Measurements from ENCODE around the gene GTF2IRD1. TPM values are rescaled to one million over a fixed set of nuclear protein-coding genes. Genes with fewer than 3 reads are reported as not detected.
"Not testable (repeated sequence)": the region's sequence is repeated elsewhere in the genome, so short reads cannot be mapped to it uniquely, and the experiment has no call there.

Gene GTF2IRD1
- polyA plus RNA-seq, 3 donors from 2014 or later: not detected

DNA sequence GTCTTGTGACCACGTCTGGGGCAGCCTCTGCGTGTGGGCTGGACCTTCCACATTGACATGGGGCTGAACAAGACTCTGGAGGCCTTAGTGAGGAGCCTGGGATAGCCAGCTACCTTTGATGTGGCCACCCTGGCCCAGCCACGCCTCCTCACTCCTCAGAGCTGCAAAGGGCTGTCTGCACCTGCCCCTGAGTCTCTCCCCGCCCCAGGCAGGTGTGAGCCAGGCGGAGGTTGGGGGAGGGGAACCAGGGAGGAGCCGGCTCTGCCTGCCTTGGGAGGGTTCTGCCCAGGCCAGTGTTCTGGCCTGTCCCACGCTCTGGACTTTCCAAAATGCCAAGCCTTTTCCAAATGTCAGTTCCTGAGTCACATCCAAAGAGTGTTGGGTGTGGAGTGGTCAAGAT lies 72.2 kb downstream of the GTF2IRD1 start:
- DNase-seq: no peak
- Mint-ChIP-seq H3K4me1 (no peaks in the 10 kb centered on the region), H3K36me3 (no peaks in the 10 kb centered on the region), H3K27ac (no peak overlapping the region), H3K27me3 (ENCODE audit: low read depth in 3 of 3) (no peaks in the 10 kb centered on the region), H3K9me3 (peaks cover 0 to 3% (median 0%) of the 10 kb centered on the region in 6 donors), H3K4me3 (no peak overlapping the region)

DNA sequence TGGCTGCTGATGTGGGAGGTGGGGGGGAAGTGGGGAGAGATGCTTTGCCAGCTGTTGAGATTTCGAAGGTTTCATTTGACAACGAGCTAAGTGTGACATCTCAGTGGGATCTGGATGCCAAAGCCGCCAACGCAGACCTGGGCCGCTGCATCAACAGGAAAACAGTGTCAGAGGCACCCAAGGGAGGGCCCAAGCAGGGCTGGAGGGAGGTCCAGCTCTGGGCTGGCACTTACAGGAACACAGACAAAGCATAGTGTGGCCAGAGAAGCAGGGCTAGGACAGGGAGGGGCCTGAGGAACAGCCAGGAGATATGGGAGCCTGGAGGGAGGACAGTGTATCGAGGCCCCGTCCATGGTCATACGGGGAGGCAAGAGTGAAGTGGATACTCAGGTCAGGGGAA lies 73.1 kb downstream of the GTF2IRD1 start:
- Mint-ChIP-seq H3K36me3 (no peaks in the 10 kb centered on the region), H3K27me3 (ENCODE audit: low read depth in 3 of 3) (peaks cover 0 to 1% (median 0%) of the 10 kb centered on the region in 3 donors), H3K9me3 (no peaks in the 10 kb centered on the region), H3K4me3 (no peak overlapping the region), H3K27ac (no peak overlapping the region), H3K4me1 (no peaks in the 10 kb centered on the region)
- no peak for DNase-seq

DNA sequence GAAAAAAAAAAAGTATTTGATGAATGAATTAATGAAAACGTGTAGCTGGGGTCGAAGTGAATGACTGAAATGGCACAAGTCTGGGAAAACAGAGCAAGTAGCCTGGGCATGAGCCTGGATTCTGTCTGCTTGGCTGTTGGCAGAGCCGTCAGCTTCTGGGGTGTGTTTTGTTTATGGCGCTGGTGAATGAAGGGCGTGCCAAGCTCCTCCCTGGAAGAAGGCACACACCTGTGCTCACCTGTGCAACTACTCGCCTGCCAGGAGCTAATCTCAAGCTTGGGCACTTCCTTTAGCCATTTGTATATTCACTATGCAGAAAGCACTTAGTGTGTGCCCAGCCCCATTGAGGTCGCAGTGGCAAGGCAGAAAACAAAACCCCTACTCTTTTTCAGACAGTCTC lies 74.1 kb downstream of the GTF2IRD1 start:
- Mint-ChIP-seq H3K27me3 (ENCODE audit: low read depth in 3 of 3) (peaks cover 0 to 4% (median 0%) of the 10 kb centered on the region in 3 donors), H3K4me1 (no peaks in the 10 kb centered on the region), H3K36me3 (no peaks in the 10 kb centered on the region), H3K9me3 (no peaks in the 10 kb centered on the region), H3K27ac (no peak overlapping the region), H3K4me3 (no peak overlapping the region)
- no peak for DNase-seq

DNA sequence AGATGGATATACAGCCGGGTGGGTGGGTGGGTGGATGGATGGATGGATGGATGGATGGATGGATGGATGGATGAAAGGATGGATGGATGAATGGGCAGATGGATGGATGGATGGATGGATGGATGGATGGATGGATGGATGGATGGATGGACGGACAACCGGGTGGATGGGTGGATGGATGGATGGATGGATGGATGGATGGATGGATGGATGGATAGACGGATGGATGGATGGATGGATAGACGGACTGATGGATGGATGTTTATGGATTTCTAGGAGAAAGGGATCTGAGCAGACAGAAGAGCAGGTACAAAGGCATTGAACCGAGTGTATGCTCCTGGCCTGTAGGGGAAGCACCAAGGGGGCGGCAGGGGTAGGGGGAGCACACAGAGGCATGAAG lies 75.1 kb downstream of the GTF2IRD1 start:
- not testable (repeated sequence) for H3K4me3 Mint-ChIP-seq; H3K27ac Mint-ChIP-seq; H3K9me3 Mint-ChIP-seq; H3K27me3 Mint-ChIP-seq (ENCODE audit: low read depth in 3 of 3); H3K36me3 Mint-ChIP-seq; DNase-seq; H3K4me1 Mint-ChIP-seq

DNA sequence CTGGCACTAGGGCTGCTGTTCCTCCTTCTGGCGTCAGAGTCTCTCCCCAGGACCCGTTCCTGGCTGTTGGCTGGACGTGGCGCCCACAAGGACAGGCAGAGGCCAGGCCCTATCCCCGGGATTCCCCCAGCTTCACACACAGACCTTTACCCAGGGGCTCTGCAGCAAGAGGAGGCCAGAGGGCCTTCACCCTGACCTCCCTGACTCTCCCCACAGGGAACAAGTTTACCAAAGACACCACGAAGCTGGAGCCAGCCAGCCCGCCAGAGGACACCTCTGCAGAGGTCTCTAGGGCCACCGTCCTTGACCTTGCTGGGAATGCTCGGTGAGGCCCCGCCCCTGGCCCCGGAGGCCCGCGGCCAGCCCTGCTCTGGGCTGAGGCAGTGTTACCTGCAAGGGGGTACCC lies 82.2 kb downstream of the GTF2IRD1 start:
- no peak overlapping the region for H3K4me3 Mint-ChIP-seq
- no peak for DNase-seq
- H3K4me1 Mint-ChIP-seq: no peaks in the 10 kb centered on the region
- peaks cover 0 to 9% (median 4%) of the 10 kb centered on the region in 3 donors for H3K27me3 Mint-ChIP-seq (ENCODE audit: low read depth in 3 of 3)
- no peaks in the 10 kb centered on the region for H3K36me3 Mint-ChIP-seq
- H3K9me3 Mint-ChIP-seq: no peaks in the 10 kb centered on the region
- H3K27ac Mint-ChIP-seq: no peak overlapping the region

DNA sequence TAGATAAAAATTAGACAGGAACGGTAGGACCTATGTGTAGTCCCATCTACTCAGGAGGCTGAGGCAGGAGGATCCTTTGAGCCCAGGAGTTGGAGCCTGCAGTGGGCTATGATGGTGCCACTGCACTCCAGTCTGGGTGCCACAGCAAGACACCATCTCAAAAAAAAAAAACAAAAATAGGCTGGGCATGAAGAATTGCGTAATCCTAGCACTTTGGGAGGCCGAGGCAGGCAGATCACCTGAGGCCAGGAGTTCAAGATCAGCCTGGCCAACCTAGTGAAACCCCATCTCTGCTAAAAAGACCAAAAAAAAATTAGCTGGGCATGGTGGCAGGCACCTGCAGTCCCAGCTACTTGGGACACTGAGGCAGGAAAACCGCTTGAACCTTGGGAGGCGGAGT lies 88.2 kb downstream of the GTF2IRD1 start:
- not testable (repeated sequence) for H3K27me3 Mint-ChIP-seq (ENCODE audit: low read depth in 3 of 3)

DNA sequence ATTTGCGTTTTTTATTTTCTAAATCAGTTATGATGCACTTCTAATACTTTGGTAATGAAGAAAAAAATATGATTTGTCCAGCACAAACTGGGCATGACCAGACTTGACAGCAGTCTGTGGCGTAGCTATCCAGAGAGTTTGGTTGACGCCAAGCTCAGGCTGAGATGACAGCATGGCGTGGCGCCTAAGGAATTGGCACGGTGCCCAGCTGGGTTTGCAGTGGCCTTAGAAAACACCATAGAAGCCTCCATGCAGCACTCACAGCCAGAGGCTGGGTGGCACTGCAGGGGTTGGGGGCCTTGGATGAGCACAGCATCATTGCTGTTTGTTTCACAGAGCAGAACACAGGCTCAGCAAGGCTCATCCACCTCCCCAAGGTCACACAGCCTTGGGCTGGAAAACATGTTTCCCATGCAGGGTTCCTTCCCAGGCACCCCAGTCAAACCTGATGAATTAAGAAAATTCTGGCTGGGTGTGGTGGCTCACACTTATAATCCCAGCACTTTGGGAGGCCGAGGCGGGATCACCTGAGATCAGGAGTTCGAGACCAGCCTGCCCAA lies 88.9 kb downstream of the GTF2IRD1 start:
- DNase-seq: no peak
- no peaks in the 10 kb centered on the region for H3K36me3 Mint-ChIP-seq
- no peaks in the 10 kb centered on the region for H3K9me3 Mint-ChIP-seq
- peaks cover 0 to 4% (median 0%) of the 10 kb centered on the region in 3 donors for H3K27me3 Mint-ChIP-seq (ENCODE audit: low read depth in 3 of 3)
- H3K4me3 Mint-ChIP-seq: no peak overlapping the region
- H3K27ac Mint-ChIP-seq: no peak overlapping the region
- no peaks in the 10 kb centered on the region for H3K4me1 Mint-ChIP-seq

More for the DNA sequence above, 88.2 kb downstream of the GTF2IRD1 start:
- not testable (repeated sequence) for H3K27ac Mint-ChIP-seq, DNase-seq, H3K4me3 Mint-ChIP-seq, H3K9me3 Mint-ChIP-seq, H3K36me3 Mint-ChIP-seq, H3K4me1 Mint-ChIP-seq

DNA sequence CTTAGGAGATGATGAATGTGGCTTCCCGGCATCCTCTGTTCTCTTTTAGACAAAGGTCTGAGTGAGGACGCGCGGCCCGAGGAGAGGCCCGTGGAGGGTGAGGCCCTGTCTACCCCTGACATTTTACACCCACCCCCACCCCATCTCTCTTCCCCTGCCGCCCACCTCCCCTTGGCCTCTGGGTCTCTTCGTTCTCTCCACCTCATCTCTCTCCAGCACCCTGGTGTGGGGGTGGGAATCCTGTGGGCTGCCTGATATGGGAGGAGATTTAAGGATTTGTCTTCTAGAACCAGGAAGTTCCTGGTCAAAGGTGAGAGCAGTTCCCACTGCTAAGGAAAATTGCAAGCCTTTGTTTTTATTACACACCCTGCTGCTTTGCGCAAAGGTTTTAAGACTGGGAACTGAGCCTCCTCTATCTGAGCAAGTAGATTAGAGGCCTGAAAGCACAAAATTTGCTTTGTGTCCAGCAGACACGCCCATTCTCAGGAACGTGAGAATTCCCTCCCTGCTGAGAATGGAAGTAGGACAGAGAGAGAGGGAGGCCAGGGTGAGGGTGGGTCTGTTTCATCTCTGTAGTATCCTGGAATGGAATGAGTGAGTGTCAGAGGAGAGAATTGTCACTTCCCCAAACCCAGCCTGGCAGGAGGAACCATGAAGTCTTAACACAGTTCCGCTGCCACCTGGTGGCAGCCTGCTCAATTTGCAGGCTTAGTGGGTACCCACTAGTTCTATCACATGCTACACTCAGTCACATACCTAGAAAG lies 91.2 kb downstream of the GTF2IRD1 start:
- Mint-ChIP-seq H3K4me3 (no peak overlapping the region), H3K9me3 (no peaks in the 10 kb centered on the region), H3K27me3 (ENCODE audit: low read depth in 3 of 3) (peaks cover 0 to 1% (median 0%) of the 10 kb centered on the region in 3 donors), H3K27ac (no peak overlapping the region), H3K4me1 (no peaks in the 10 kb centered on the region), H3K36me3 (no peaks in the 10 kb centered on the region)
- DNase-seq: no peak

DNA sequence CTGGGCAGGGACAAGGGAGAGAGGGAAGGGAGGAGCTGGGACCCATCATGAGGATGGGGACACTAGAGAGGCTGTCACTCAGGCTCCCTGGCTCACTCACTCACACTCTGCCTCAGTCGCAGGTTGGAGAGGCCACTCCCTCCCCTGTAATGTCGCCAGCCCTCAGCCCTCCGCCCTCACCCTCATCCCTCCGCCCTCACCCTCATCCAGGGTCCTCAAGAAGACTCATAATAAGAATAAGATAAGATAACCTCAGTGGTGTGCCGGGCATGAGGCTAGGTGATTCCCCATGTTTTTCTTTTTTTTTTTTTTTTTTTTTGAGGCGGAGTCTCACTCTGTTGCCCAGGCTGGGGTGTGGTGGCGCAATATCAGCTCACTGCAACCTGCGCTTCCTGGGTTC lies 92.2 kb downstream of the GTF2IRD1 start:
- no peaks in the 10 kb centered on the region for H3K36me3 Mint-ChIP-seq
- H3K4me3 Mint-ChIP-seq: no peak overlapping the region
- no peak for DNase-seq
- H3K4me1 Mint-ChIP-seq: no peaks in the 10 kb centered on the region
- H3K27me3 Mint-ChIP-seq (ENCODE audit: low read depth in 3 of 3): peaks cover 0 to 1% (median 0%) of the 10 kb centered on the region in 3 donors
- H3K27ac Mint-ChIP-seq: no peak overlapping the region
- H3K9me3 Mint-ChIP-seq: no peaks in the 10 kb centered on the region

DNA sequence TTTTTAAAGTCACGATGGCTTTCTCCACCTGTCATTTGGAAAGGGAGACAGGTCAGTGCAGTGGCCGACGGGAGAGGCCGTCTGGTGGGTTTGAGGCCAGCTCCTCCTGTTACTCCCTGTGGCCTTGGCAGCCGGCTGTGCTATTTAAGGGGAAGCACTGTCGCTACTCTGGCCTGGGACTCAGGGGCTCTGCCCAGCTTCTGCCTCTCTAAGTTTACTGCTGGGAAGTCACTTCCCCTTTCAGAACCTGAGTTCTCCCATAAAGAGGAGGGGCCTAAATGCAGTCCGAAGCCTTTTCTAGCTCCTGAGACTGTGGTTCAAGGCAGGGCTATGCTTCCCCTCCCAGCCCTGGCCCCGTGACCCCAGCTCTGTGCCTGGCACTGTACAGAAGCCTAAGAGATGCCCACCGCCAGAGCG lies 99.9 kb downstream of the GTF2IRD1 start:
- not testable (repeated sequence) for H3K4me3 Mint-ChIP-seq; H3K27me3 Mint-ChIP-seq (ENCODE audit: low read depth in 3 of 3); H3K36me3 Mint-ChIP-seq; DNase-seq; H3K9me3 Mint-ChIP-seq; H3K27ac Mint-ChIP-seq; H3K4me1 Mint-ChIP-seq

DNA sequence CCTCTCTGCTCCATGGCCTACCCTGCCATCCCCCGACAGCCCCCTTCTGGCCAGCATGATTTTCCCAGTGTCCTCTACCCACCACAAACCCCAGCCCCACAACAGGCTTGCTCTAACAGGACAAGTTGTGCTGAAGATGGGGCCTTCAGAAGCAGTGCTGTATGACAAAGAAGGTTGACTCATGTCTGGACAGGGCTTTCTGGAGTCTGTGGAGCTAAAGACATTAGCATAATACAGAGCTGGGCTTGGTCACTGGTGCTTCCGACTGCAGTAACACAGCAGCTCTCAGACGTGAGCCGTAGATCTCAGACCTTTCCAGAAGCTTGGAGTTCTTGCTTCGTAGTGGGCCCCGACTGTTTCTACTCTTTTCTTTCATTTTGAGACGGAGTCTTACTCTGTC lies 100.5 kb downstream of the GTF2IRD1 start:
- no peak for DNase-seq
- Mint-ChIP-seq H3K27me3 (ENCODE audit: low read depth in 3 of 3) (peaks cover 0 to 3% (median 0%) of the 10 kb centered on the region in 3 donors), H3K36me3 (no peaks in the 10 kb centered on the region), H3K9me3 (no peaks in the 10 kb centered on the region), H3K27ac (no peak overlapping the region), H3K4me3 (no peak overlapping the region), H3K4me1 (no peaks in the 10 kb centered on the region)

DNA sequence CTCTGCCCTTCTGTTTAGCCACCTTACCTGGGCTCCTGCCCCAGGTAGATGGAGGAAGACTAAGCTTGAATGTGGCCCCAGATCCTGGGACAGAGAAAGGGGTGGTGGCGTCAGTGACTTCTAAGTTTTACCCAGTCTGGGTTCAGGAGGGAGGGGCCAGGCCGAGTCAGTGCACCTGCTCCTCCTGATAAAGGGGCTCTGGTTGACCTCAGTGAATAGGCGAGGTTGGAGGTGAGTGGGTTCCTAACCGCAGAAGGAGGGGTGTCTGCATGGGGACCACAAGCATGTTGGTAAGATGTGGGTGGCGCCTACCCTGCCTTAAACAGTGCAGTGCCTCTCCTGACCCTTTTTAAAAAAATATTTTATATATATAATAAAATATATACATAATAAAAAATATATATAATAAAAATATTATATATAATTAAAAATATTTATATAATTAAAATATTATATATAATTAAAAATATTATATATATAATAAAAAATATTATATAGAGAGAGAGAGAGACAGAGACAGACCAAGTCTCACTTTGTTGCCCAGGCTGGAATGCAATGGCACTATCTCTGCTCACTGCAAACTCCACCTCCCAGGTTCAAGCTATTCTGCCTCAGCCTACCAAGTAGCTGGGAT lies 106.5 kb downstream of the GTF2IRD1 start:
- Mint-ChIP-seq H3K27me3 (ENCODE audit: low read depth in 3 of 3) (peaks cover 0 to 3% (median 0%) of the 10 kb centered on the region in 3 donors), H3K27ac (no peak overlapping the region), H3K4me1 (no peaks in the 10 kb centered on the region), H3K9me3 (no peaks in the 10 kb centered on the region), H3K4me3 (no peak overlapping the region), H3K36me3 (no peaks in the 10 kb centered on the region)
- no peak for DNase-seq

DNA sequence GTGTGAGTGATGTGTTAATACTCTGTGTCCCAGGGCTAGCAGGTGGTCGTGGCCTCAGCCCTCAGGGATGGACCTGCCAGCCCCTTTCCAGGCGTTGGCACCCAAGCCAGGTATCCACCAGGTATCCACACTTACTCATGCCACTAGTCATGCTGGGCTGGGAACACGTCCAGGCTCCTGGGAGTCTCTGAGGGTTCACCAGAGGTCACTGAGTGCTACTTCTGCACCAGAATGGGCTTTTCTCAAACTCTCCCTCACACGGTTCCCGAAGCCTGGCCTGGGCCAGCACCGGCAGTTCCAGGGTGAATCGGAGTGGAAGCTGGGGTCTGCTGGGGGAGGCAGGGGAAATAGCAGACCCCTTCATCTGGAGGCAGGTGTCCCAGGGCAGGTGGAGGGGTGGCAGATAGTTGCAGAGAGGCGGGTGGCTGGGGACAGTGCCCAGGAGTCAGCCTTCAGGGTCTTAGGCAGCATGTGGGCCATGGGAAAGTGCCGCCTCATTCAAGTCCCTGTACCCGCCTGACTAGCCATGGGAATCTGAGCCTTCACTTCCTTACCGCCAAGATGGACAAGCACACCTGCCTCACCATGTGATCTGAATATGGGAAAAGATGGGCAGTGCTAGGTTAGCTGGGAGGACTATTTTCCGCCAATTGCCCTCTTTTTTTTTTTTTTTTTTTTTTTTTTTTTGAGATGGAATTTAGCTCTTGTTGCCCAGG lies 108.3 kb downstream of the GTF2IRD1 start:
- no peak for DNase-seq
- Mint-ChIP-seq H3K27me3 (ENCODE audit: low read depth in 3 of 3) (peaks cover 0 to 3% (median 0%) of the 10 kb centered on the region in 3 donors), H3K27ac (no peak overlapping the region), H3K9me3 (no peaks in the 10 kb centered on the region), H3K36me3 (no peaks in the 10 kb centered on the region), H3K4me3 (no peak overlapping the region), H3K4me1 (no peaks in the 10 kb centered on the region)

DNA sequence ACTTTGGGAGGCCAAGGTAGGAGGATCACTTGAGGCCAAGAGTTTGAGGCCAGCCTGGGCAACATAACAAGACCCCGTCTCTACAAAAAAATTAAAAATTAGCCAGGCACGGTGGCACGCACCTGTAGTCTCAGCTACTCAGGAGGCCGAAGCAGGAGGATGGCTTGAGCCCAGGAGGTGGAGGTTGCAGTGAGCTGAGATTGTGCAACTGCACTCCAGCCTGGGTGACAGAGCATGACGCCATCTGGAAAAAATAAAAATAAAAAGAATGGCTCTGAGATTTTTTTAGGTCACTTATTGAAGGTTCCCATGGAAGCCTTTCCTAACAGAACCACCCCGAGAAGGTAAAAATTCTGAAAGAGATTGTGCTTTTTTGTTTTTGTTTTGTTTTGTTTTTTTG lies 109.9 kb downstream of the GTF2IRD1 start:
- not testable (repeated sequence) for H3K27ac Mint-ChIP-seq; H3K9me3 Mint-ChIP-seq; H3K4me1 Mint-ChIP-seq; H3K27me3 Mint-ChIP-seq (ENCODE audit: low read depth in 3 of 3); H3K36me3 Mint-ChIP-seq; H3K4me3 Mint-ChIP-seq; DNase-seq

Data from immature natural killer cell (primary cell).